DMS153 treated with DMSO at 0.1 percent for 48 hours (cell line): Measurements from ENCODE around the gene TBC1D3G.
"Not testable (repeated sequence)": the region's sequence is repeated elsewhere in the genome, so short reads cannot be mapped to it uniquely, and the experiment has no call there.

Source experiments
- DNase-seq: peaks from one replicate; lab custom pipeline; 2025; ENCODE audit not compliant: unreplicated experiment; lab: John Stamatoyannopoulos, UW

The TBC1D3G gene

DNA sequence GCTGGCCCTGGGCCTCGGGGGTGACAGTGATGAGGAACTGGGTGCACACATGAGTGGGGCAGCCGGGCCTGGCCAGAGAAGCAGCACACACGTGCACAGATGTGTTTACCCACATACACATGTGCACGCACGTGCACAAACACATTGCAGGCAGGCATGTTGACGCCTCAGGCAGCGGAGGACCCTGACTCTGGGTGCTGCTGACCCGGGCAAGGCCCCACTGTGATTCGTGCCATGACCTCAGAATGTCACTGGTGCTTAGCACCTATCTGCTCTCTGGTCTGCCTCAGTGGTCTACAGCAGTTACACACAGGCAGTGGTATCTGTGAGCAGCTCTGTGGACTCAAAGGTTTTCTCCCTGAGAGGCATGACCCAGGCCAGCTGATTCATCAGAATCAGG is at the start of gene TBC1D3G:
TSS of gene TBC1D3G (plus strand) at position 301 of the 400 bp plus-strand sequence. CDS start 1,528 bp downstream, outside the sequence.
- not testable (repeated sequence) for DNase-seq

DNA sequence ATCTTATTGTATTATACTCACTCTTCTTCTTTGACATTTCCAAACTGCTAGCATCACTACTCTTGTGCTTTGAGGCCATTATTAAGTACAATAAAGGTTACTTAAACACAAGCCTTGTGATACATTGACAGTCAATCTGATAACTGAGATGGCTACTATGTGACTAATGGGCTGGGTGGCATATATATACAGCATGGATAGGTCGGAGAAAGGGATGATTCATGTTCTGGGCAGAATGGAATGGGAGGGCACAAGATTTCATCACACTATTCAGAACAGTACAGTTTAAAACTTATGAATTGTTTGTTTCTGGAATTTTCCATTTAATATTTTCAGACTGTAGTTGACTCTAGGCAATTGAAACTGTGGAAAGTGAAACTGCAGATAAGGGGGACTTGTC is 40.4 kb upstream of the TBC1D3G start:
- not testable (repeated sequence) for DNase-seq

DNA sequence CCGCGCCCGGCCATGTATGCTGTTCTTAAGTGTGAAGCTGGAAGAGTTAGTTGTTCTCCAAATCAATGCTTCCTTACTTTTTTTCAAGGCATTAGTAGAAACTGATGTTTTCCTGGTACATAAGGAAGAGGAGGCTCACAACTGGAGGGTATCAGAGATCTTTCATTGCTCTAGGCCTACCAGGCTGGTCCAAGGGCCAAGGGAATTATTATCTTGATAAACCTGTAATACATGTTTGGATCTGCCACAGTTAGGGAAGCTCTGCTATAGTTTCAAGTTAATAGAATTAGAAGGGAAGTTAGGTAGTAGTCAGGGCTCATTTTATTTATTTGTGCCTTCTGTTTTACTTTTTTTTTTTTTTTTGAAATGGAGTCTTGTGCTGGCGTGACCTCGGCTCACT is 39.5 kb upstream of the TBC1D3G start:
- DNase-seq: not testable (repeated sequence)

DNA sequence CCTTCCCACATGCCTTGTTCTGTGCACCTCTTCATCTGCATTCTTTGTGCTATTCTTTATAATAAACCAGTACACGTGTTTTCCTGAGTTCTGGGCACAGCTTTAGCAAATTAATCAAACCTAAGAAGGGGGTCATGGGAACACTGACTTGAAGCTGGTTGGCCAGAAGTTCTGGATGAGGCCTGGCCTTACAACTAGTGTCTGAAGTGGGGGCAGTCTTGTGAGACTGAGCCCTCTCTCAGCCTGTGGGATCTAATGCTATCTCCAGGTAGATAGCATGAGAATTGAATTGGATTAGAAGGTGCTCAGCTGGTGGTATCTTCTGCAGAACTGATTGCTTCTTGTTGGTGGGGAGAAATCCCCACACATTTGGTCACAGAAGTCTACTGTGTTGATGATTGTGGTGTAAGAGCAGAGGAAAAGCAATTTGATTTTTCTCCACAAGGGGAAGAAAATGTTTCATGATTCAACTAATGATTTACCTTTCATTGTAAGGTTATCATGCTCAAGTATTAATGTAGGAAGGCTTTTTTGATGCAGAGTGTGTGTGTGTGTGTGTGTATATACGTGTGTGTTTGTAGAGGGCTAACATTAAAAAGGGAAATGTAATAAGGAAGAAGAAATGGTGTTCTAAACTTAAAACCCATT is 33.6 kb upstream of the TBC1D3G start:
- DNase-seq: not testable (repeated sequence)

DNA sequence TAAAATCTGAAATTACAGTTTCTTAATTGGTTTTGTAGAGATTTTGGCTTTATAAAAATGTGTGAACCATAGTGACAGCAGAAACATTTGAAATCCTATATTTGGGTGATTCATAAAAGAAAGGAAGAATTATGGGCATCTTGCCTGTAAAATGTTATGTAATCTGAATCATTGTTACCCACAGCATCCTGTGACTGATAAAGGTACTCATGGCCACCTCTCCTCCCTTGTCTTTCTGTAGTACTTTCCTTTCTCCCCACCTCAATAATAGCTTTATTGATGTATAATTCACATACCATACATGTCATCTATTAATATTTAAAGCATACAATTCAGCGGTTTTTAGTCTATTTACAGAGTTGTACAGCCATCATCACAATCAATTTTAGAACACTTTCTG is 28.5 kb upstream of the TBC1D3G start:
- not testable (repeated sequence) for DNase-seq

DNA sequence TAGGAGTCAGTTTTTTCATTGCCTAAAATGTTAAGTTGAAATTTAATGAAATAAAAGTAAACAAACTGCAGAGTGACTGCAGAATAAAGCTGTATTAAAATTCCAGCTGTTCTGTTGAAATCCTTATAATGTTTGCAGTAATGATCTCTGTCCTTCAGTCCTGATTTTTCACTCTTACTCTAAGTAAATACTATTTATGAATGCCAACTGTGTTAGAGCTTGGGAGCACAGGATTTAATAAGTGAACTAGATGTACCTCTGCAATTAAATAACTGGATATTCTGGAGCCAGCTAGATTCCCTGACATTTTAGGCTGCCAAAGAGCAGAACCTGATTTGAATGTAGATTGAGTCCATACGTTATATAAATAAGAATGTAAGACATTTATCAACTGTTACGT is 7.9 kb upstream of the TBC1D3G start:
- DNase-seq: not testable (repeated sequence)

DNA sequence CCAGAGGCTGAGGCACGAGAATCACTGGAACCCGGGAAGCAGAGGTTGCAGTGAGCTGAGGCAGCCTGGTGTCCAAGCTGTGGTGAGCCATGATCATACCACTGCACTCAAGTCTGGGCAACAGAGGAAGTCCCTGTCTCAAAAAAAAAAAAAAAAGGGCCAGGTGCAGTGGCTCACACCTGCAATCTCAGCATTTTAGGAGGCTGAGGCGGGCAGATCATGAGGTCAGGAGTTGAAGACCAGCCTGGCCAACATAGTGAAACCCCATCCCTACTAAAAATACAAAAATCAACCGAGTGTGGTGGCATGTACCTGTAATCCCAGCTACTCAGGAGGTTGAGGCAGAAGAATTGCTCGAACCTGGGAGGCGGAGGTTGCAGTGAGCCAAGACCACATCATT is 38.8 kb downstream of the TBC1D3G start:
- DNase-seq: not testable (repeated sequence)

DNA sequence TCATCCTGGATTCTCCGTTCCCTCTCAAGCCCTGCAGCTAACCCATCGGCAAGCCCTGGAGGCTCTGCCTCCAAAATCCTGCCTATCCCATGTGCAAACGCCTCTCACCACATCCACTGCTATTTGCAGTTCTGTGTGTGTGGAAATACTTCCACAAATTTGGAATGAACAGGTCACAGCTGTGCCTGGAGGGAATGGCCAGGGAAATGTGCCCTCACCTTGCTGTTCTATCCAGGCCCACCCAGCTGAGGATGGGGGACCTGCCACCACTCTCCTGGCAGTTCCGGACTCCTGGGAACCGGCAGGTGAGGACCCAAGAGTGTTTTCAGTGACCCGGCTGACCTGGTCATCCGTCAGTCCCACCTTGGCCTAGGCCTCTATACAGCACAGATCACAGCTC is 52.3 kb downstream of the TBC1D3G start:
- DNase-seq: not testable (repeated sequence)
